ENCODE data around the gene NAALADL2. TPM values are rescaled to one million over a fixed set of nuclear protein-coding genes. Genes with fewer than 3 reads are reported as not detected.

NAALADL2 gene
- total and polyA plus RNA-seq, 2 experiments from 2014 or later = 3.4 to 15.3 TPM

GRCh38 chr3:175702956-175703355, 843.8 kb downstream of the NAALADL2 start:
- DNase-seq (ENCODE audit: low spot score) = no peak
- Histone ChIP-seq H3K9me2 (replicated peaks; ENCODE audit: insufficient read depth) (no peaks in the 10 kb centered on the region), H3K4me3 (no peak overlapping the region), H4K20me1 (ENCODE audit: insufficient read depth, poor library complexity, severe bottlenecking) (no peaks in the 10 kb centered on the region), H3K4me1 (ENCODE audit: insufficient read depth) (no peaks in the 10 kb centered on the region), H3K79me2 (no peaks in the 10 kb centered on the region), H3K4me2 (no peak overlapping the region), H3K36me3 (replicated peaks; ENCODE audit: insufficient read depth, low read depth) (no peaks in the 10 kb centered on the region), H3K9me3 (ENCODE audit: low read depth) (no peaks in the 10 kb centered on the region), H3K27ac (no peak overlapping the region), H2AFZ (no peak overlapping the region), H3K27me3 (no peaks in the 10 kb centered on the region)
- TF ChIP-seq CTCF (IDR thresholded peaks at IDR 0.05; ENCODE audit: poor library complexity) = no peak
- TF ChIP-seq EZH2phosphoT487 (IDR thresholded peaks at IDR 0.05; ENCODE audit: low read depth, severe bottlenecking, unreplicated experiment) = no peak
- TF ChIP-seq EZH2 (IDR thresholded peaks at IDR 0.05; ENCODE audit: borderline replicate concordance) = no peak

GRCh38 chr3:175704366-175705055, 845.4 kb downstream of the NAALADL2 start:
- H3K27ac ChIP-seq = no peak overlapping the region
- no peaks in the 10 kb centered on the region for H3K27me3 ChIP-seq
- 95% methylated on average over 6 of the region's 6 CpGs for WGBS (ENCODE audit: low lambda C conversion rate, missing lambda C conversion rate)
- H3K79me2 ChIP-seq = no peaks in the 10 kb centered on the region
- no peak for DNase-seq (ENCODE audit: low spot score)
- H3K4me3 ChIP-seq = no peak overlapping the region
- no peaks in the 10 kb centered on the region for H3K9me2 ChIP-seq (replicated peaks; ENCODE audit: insufficient read depth)
- H3K9me3 ChIP-seq (ENCODE audit: low read depth) = no peaks in the 10 kb centered on the region
- no peaks in the 10 kb centered on the region for H3K4me1 ChIP-seq (ENCODE audit: insufficient read depth)
- TF ChIP-seq EZH2phosphoT487 (IDR thresholded peaks at IDR 0.05; ENCODE audit: low read depth, severe bottlenecking, unreplicated experiment) (no peak), EZH2 (IDR thresholded peaks at IDR 0.05; ENCODE audit: borderline replicate concordance) (no peak), CTCF (IDR thresholded peaks at IDR 0.05; ENCODE audit: poor library complexity) (no peak)
- H3K36me3 ChIP-seq (replicated peaks; ENCODE audit: insufficient read depth, low read depth) = no peaks in the 10 kb centered on the region
- H3K4me2 ChIP-seq = no peak overlapping the region
- H4K20me1 ChIP-seq (ENCODE audit: insufficient read depth, poor library complexity, severe bottlenecking) = no peaks in the 10 kb centered on the region
- no peak overlapping the region for H2AFZ ChIP-seq

- Histone ChIP-seq H3K9me3 (ENCODE audit: low read depth) (no peaks in the 10 kb centered on the region), H3K4me1 (ENCODE audit: insufficient read depth) (no peaks in the 10 kb centered on the region)
Measured at GRCh38 chr3:175713268-175713667, 854.1 kb downstream of the NAALADL2 start.

More at GRCh38 chr3:175713268-175713667, 854.1 kb downstream of the NAALADL2 start:
- no peak overlapping the region for H3K4me2 ChIP-seq
- no peaks in the 10 kb centered on the region for H4K20me1 ChIP-seq (ENCODE audit: insufficient read depth, poor library complexity, severe bottlenecking)
- no peak overlapping the region for H3K27ac ChIP-seq
- DNase-seq (ENCODE audit: low spot score) = no peak
- no peaks in the 10 kb centered on the region for H3K36me3 ChIP-seq (replicated peaks; ENCODE audit: insufficient read depth, low read depth)
- H3K9me2 ChIP-seq (replicated peaks; ENCODE audit: insufficient read depth) = no peaks in the 10 kb centered on the region
- no peak overlapping the region for H2AFZ ChIP-seq
- no peak overlapping the region for H3K4me3 ChIP-seq
- no peaks in the 10 kb centered on the region for H3K27me3 ChIP-seq
- H3K79me2 ChIP-seq = no peaks in the 10 kb centered on the region
- TF ChIP-seq EZH2phosphoT487 (IDR thresholded peaks at IDR 0.05; ENCODE audit: low read depth, severe bottlenecking, unreplicated experiment) = no peak
- TF ChIP-seq CTCF (IDR thresholded peaks at IDR 0.05; ENCODE audit: poor library complexity) = no peak
- no peak for TF ChIP-seq EZH2 (IDR thresholded peaks at IDR 0.05; ENCODE audit: borderline replicate concordance)

Data from hepatocyte (in vitro differentiated cells).